ENCODE measurements around the gene DEDD2.

GRCh38 chr19:42198676-42199439 lies 18.6 kb downstream of the DEDD2 start:
- TF ChIP-seq JUND (IDR thresholded peaks at IDR 0.05) (no peak), RFX5 (IDR thresholded peaks at IDR 0.05; ENCODE audit: low read length) (no peak), GABPA (IDR thresholded peaks at IDR 0.05; ENCODE audit: low read depth) (no peak), RCOR1 (IDR thresholded peaks at IDR 0.05; ENCODE audit: low read length) (no peak), TAF1 (IDR thresholded peaks at IDR 0.05; ENCODE audit: borderline replicate concordance, low read depth, low read length) (no peak), CTCF (IDR thresholded peaks at IDR 0.05) (no peak), IRF3 (IDR thresholded peaks at IDR 0.05; ENCODE audit: low read depth, low read length) (no peak), CHD2 (IDR thresholded peaks at IDR 0.05; ENCODE audit: low read length, partially characterized antibody) (no peak)
